SK-N-MC (cell line): ENCODE results near the gene ST3GAL4.

Experiments used
- DNase-seq: peaks from one replicate; pipeline ENCODE4 v3.0.0-alpha.2; 2011; ENCODE audit warnings: low read depth, low spot score
- H3K27ac ChIP-seq: fragments of 200-600 bp; sonication (generic); 2 replicates; pipeline ENCODE4 v1.5.1; 2016; ENCODE audit warnings: mixed run types
- H3K36me3 ChIP-seq: fragments of 200-600 bp; sonication (generic); 2 replicates; pipeline ENCODE4 v1.6.1; 2017; ENCODE audit warnings: antibody characterized with exemption, low read length, mixed read lengths; ENCODE audit not compliant: insufficient read depth
- H3K4me3 ChIP-seq: fragments of 200-600 bp; sonication (generic); 2 replicates; pipeline ENCODE4 v1.5.1; 2016
- H3K9ac ChIP-seq: fragments of 200-600 bp; sonication (generic); 2 replicates; pipeline ENCODE4 v1.8.0; 2017; ENCODE audit warnings: mixed run types, mixed read lengths; ENCODE audit not compliant: insufficient read length
- H3K9me3 ChIP-seq: fragments of 200-600 bp; sonication (generic); 2 replicates; pipeline ENCODE4 v1.6.1; 2017; ENCODE audit warnings: low read depth, mild to moderate bottlenecking, antibody characterized with exemption, low read length, moderate library complexity, mixed read lengths
- EZH2 ChIP-seq: fragments of 200-600 bp; sonication (generic); IDR thresholded peaks from one replicate; pipeline ENCODE4 v1.6.1; 2017; ENCODE audit warnings: antibody characterized with exemption
- FOXP2 ChIP-seq: optimal IDR thresholded peaks from 2 replicates; pipeline ENCODE3; 2011; ENCODE audit warnings: mild to moderate bottlenecking, moderate library complexity; ENCODE audit not compliant: insufficient read depth; ENCODE audit errors: extremely low read length, control extremely low read depth
- POLR2AphosphoS5 ChIP-seq: IDR thresholded peaks from 2 replicates; pipeline ENCODE4 v1.6.1; 2012; ENCODE audit warnings: mild to moderate bottlenecking, low read depth, low read length, borderline replicate concordance

The ST3GAL4 gene

DNA sequence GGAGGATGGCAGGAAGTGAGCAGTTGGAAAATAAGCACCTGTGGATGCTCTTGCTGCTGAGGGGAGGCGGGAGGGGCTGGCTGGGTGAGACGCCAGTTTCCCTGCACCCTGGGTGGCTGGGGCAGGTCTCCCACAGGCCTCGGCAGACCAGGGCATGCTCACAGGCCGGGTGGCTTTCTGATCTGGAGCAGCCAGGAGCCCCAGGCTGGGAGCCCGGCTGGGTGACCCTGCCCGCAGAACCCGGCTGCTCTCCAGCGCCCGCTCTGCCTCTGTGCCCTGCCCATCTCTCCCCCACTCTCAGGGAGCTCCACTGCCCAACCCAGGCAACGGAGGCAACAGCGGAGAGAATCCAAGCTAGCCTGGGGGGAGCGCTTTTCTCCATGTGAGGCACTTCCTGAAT, 27.0 kb upstream of the ST3GAL4 start:
- Histone ChIP-seq H3K4me3 (no peak overlapping the region), H3K27ac (no peak overlapping the region), H3K9ac (no peak overlapping the region), H3K9me3 (no peaks in the 10 kb centered on the region), H3K36me3 (no peaks in the 10 kb centered on the region)
- TF ChIP-seq FOXP2 (no peak), POLR2AphosphoS5 (no peak), EZH2 (no peak)
- DNase-seq: no peak

DNA sequence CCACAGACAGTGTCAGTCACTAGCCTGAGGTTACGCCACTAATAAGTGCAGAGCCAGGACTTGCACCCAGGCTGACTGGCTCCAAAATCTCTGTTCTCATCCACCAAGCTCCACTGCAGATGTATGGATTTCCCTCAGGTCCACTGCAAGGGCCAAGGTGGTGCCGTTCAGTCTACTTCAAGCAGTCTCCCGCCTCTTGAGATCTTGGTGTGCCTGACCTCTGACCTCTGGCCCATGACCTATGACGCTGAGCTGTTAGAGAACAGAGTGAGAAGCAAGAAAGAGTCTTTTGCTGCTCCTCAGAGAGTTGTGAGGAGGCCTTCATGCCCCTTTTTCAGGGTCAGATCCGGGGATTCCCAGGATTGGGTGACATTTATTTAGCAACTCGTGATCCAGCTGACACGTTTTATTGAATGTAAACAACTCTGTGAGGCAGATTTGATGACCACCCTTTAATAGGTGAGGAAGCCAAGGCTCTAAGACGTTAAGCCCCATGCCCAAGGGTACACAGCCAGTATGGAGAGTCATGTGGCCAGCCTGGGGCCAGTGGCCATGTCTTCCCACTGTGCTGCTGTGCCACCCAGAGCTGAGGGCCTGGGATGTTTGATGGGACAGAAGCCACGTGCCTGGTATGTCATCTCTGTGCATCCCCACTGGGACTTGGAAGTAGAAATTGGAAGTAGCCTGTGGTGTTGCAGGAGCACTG, 26.4 kb upstream of the ST3GAL4 start:
- TF ChIP-seq EZH2 (no peak), POLR2AphosphoS5 (no peak), FOXP2 (no peak)
- Histone ChIP-seq H3K36me3 (no peaks in the 10 kb centered on the region), H3K4me3 (no peak overlapping the region), H3K9ac (no peak overlapping the region), H3K27ac (no peak overlapping the region), H3K9me3 (no peaks in the 10 kb centered on the region)
- DNase-seq: no peak

- Histone ChIP-seq H3K9me3 (no peaks in the 10 kb centered on the region), H3K36me3 (no peaks in the 10 kb centered on the region), H3K9ac (no peak overlapping the region), H3K4me3 (no peak overlapping the region), H3K27ac (no peak overlapping the region)
- no peak for DNase-seq
- TF ChIP-seq FOXP2: no peak
- TF ChIP-seq POLR2AphosphoS5: no peak
- TF ChIP-seq EZH2: no peak
Measured at GRCh38 chr11:126329644-126330211, 25.8 kb upstream of the ST3GAL4 start.

DNA sequence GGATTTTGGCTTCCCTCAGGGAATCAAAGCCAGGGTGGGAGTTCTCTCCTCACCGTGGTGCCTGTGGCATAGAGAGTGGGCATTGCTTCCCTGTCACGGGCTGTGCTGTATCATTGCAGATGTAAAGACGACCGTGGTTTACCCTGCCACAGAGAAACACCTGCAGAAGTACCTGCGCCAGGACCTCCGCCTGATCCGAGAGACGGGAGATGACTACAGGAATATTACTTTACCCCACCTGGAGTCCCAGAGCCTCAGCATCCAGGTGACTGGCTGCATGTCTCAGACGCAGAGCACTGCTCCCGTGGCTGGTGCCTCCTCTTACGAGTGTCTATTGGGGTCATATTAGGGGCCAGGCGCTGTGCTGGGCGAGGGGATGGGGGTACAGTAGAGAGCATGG, 24.2 kb upstream of the ST3GAL4 start:
- H3K36me3 ChIP-seq: no peaks in the 10 kb centered on the region
- no peak overlapping the region for H3K4me3 ChIP-seq
- no peaks in the 10 kb centered on the region for H3K9me3 ChIP-seq
- H3K27ac ChIP-seq: no peak overlapping the region
- no peak overlapping the region for H3K9ac ChIP-seq
- TF ChIP-seq FOXP2 (no peak), EZH2 (no peak), POLR2AphosphoS5 (no peak)
- no peak for DNase-seq

GRCh38 chr11:126332221-126332711, 23.2 kb upstream of the ST3GAL4 start:
- Histone ChIP-seq H3K9me3 (no peaks in the 10 kb centered on the region), H3K9ac (no peak overlapping the region), H3K36me3 (no peaks in the 10 kb centered on the region), H3K4me3 (no peak overlapping the region), H3K27ac (no peak overlapping the region)
- no peak for DNase-seq
- TF ChIP-seq POLR2AphosphoS5: no peak
- TF ChIP-seq FOXP2: no peak
- TF ChIP-seq EZH2: no peak

DNA sequence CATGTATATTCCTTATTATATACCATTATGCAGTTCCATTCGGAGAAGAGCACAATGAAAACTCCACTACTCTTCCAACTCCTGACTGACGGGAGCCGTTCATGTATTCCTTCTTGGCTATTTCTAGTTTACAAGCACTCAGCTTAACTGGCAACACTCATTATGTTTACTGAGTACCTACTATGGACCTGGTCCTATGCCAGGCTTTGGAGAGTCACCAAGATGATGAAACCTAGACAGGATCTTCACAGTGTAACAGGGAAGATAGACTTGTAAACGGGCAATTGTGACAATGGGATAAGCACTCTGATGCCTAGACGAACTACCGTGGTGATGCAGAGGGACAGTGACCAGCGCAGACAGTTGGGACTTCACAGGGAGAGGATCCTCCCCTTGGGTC, 22.3 kb upstream of the ST3GAL4 start:
- no peak overlapping the region for H3K27ac ChIP-seq
- no peak for TF ChIP-seq EZH2
- no peak for TF ChIP-seq FOXP2
- no peak for TF ChIP-seq POLR2AphosphoS5

GRCh38 chr11:126334659-126335462, 20.6 kb upstream of the ST3GAL4 start:
- no peaks in the 10 kb centered on the region for H3K9me3 ChIP-seq
- DNase-seq: no peak
- H3K27ac ChIP-seq: no peak overlapping the region

More for the DNA sequence above, 22.3 kb upstream of the ST3GAL4 start:
- H3K4me3 ChIP-seq: no peak overlapping the region
- no peaks in the 10 kb centered on the region for H3K9me3 ChIP-seq
- DNase-seq: no peak
- H3K9ac ChIP-seq: no peak overlapping the region
- H3K36me3 ChIP-seq: no peaks in the 10 kb centered on the region

DNA sequence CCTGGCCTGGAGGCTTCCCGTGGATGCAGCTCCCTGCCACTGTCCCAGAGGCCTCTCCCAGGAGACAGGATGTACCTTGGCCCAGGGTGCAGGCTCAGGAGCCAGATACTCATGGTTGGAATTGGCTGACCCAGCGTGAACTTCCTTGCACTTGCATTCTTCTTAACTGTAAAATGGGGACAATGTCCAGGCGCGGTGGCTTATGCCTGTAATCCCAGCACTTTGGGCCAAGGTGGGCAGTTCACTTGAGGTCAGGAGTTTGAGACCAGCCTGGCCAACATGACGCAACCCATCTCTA, 20.1 kb upstream of the ST3GAL4 start:
- no peak for DNase-seq
- Histone ChIP-seq H3K4me3 (no peak overlapping the region), H3K27ac (no peak overlapping the region), H3K9ac (no peak overlapping the region), H3K9me3 (no peaks in the 10 kb centered on the region), H3K36me3 (no peaks in the 10 kb centered on the region)
- TF ChIP-seq FOXP2 (no peak), EZH2 (no peak), POLR2AphosphoS5 (no peak)

More at GRCh38 chr11:126334659-126335462, 20.6 kb upstream of the ST3GAL4 start:
- no peak for TF ChIP-seq FOXP2
- TF ChIP-seq EZH2: no peak
- TF ChIP-seq POLR2AphosphoS5: no peak
- Histone ChIP-seq H3K4me3 (no peak overlapping the region), H3K9ac (no peak overlapping the region), H3K36me3 (no peaks in the 10 kb centered on the region)
